ENCODE data around the gene INPP5F. TPM values are rescaled to one million over a fixed set of nuclear protein-coding genes. Genes with fewer than 3 reads are reported as not detected.

INPP5F gene
- total and polyA plus RNA-seq, 2 donors (not counting 1 experiment from before 2014, with no cell fraction given) = 11.2 to 37.5 TPM

DNA sequence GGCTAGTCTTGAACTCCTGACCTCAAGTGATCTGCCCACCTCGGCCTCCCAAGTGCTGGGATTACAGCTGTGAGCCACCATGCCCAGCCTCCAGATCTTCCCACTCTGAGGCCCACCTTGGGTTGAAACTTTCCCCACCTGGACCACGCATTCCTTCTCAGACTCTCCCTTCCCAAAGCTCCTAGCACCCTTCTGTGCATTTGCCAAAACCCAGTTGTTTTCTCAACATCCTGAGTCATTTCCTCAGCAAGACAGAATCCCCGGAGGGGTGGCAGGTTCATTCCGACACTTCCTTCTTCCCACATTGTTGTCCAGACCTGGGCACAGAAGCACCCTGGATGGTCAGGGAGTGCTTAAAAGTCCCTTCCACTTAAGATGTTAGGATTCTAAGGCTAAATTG, 45.8 kb upstream of the INPP5F start:
- H2AFZ ChIP-seq (ENCODE audit: insufficient read depth, low read depth, low read length, poor library complexity, severe bottlenecking) = no peak overlapping the region
- CTCF ChIA-PET = interaction anchor here (1.0 to 1.4 kb wide), 2 partner anchors 71 to 104 kb away, joined by 3 read pairs; no protein-coding TSS in a partner anchor
- no peaks in the 10 kb centered on the region for H3K36me3 ChIP-seq (replicated peaks in 1 of 2; ENCODE audit: control extremely low read depth in 1 of 2, control insufficient read depth in 1 of 2, extremely low read depth in 1 of 2, insufficient read depth in 2 of 2, low read length in 1 of 2)
- Mint-ChIP-seq H3K4me3 (no peak overlapping the region), H3K4me1 (no peaks in the 10 kb centered on the region), H3K27ac (no peak overlapping the region), H3K27me3 (peaks cover 5% of the 10 kb centered on the region), H3K9me3 (ENCODE audit: insufficient read depth) (no peaks in the 10 kb centered on the region)
- H3K4me3 ChIP-seq (ENCODE audit: control extremely low read depth in 1 of 5, extremely low read depth in 1 of 5, insufficient read depth in 1 of 5, low read depth in 2 of 5, low read length in 4 of 5) = no peak overlapping the region
- H3K27me3 ChIP-seq (replicated peaks in 1 of 4; ENCODE audit: control extremely low read depth in 1 of 4, control insufficient read depth in 3 of 4, insufficient read depth in 4 of 4, low read length in 3 of 4) = no peaks in the 10 kb centered on the region
- H3K9me3 ChIP-seq (ENCODE audit: control extremely low read depth in 1 of 3, control insufficient read depth in 2 of 3, insufficient read depth in 1 of 3, low read length in 2 of 3) = no peaks in the 10 kb centered on the region
- intact Hi-C loops (cut with micrococcal nuclease) = no loop called here
- no peaks in the 10 kb centered on the region for H3K79me2 ChIP-seq (ENCODE audit: control insufficient read depth, insufficient read depth, low read length)
- H3K27ac ChIP-seq (ENCODE audit: low read length in 2 of 2) = no peak overlapping the region
- no peaks in the 10 kb centered on the region for H3K4me1 ChIP-seq (ENCODE audit: control insufficient read depth in 2 of 2, insufficient read depth in 2 of 2, low read length in 2 of 2)
- H3K4me2 ChIP-seq (replicated peaks; ENCODE audit: low read depth, low read length, poor library complexity, severe bottlenecking) = no peak overlapping the region
- TF ChIP-seq EZH2 (IDR thresholded peaks at IDR 0.05; ENCODE audit: borderline replicate concordance, insufficient read depth, low read depth, low read length, poor library complexity, severe bottlenecking) = no peak
- TF ChIP-seq, protein P1, sequence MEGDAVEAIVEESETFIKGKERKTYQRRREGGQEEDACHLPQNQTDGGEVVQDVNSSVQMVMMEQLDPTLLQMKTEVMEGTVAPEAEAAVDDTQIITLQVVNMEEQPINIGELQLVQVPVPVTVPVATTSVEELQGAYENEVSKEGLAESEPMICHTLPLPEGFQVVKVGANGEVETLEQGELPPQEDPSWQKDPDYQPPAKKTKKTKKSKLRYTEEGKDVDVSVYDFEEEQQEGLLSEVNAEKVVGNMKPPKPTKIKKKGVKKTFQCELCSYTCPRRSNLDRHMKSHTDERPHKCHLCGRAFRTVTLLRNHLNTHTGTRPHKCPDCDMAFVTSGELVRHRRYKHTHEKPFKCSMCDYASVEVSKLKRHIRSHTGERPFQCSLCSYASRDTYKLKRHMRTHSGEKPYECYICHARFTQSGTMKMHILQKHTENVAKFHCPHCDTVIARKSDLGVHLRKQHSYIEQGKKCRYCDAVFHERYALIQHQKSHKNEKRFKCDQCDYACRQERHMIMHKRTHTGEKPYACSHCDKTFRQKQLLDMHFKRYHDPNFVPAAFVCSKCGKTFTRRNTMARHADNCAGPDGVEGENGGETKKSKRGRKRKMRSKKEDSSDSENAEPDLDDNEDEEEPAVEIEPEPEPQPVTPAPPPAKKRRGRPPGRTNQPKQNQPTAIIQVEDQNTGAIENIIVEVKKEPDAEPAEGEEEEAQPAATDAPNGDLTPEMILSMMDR (IDR thresholded peaks at IDR 0.05) = no peak
- WGBS (ENCODE audit: insufficient coverage) = 50% methylated on average over 3 of the region's 4 CpGs
- no peak overlapping the region for H3K9ac ChIP-seq (ENCODE audit: low read length)
- ATAC-seq (ENCODE audit: low read depth) (no peak), DNase-seq (no peak)
- POLR2A ChIA-PET = no interaction called here
- H4K20me1 ChIP-seq (ENCODE audit: control insufficient read depth, insufficient read depth, low read length, poor library complexity, severe bottlenecking) = no peaks in the 10 kb centered on the region

DNA sequence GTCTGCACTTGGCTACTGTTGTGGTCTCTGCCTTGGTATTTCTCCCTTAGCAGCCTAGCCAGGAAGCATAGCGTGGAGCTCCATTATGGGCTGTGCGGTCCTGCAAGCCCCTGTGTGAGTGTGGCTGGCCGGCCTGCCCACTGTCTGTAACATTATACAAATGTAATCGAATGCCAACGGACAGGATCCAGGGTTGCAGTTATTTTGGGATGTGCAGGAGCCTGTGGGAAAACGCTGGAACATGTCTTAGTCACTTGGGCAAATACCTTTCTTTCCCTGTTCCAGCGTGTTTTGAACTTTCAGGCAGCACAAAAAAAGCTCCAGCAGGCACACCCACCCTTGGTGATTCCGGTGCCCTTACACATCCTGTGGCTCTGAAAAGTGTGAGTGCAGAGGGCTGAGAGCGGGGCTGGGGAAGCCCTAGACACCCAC, 45.2 kb upstream of the INPP5F start:
- no peak for TF ChIP-seq EZH2 (IDR thresholded peaks at IDR 0.05; ENCODE audit: borderline replicate concordance, insufficient read depth, low read depth, low read length, poor library complexity, severe bottlenecking)
- TF ChIP-seq, protein P1 (IDR thresholded peaks at IDR 0.05) = no peak
- H3K9me3 Mint-ChIP-seq (ENCODE audit: insufficient read depth) = no peaks in the 10 kb centered on the region
- H3K27me3 Mint-ChIP-seq = peaks cover 5% of the 10 kb centered on the region
- Histone ChIP-seq H3K9me3 (ENCODE audit: control extremely low read depth in 1 of 3, control insufficient read depth in 2 of 3, insufficient read depth in 1 of 3, low read length in 2 of 3) (no peaks in the 10 kb centered on the region), H4K20me1 (ENCODE audit: control insufficient read depth, insufficient read depth, low read length, poor library complexity, severe bottlenecking) (no peaks in the 10 kb centered on the region), H3K4me1 (ENCODE audit: control insufficient read depth in 2 of 2, insufficient read depth in 2 of 2, low read length in 2 of 2) (no peaks in the 10 kb centered on the region), H2AFZ (ENCODE audit: insufficient read depth, low read depth, low read length, poor library complexity, severe bottlenecking) (no peak overlapping the region), H3K9ac (ENCODE audit: low read length) (no peak overlapping the region), H3K4me3 (ENCODE audit: control extremely low read depth in 1 of 5, extremely low read depth in 1 of 5, insufficient read depth in 1 of 5, low read depth in 2 of 5, low read length in 4 of 5) (no peak overlapping the region), H3K79me2 (ENCODE audit: control insufficient read depth, insufficient read depth, low read length) (no peaks in the 10 kb centered on the region), H3K27me3 (replicated peaks in 1 of 4; ENCODE audit: control extremely low read depth in 1 of 4, control insufficient read depth in 3 of 4, insufficient read depth in 4 of 4, low read length in 3 of 4) (no peaks in the 10 kb centered on the region), H3K27ac (ENCODE audit: low read length in 2 of 2) (no peak overlapping the region), H3K4me2 (replicated peaks; ENCODE audit: low read depth, low read length, poor library complexity, severe bottlenecking) (no peak overlapping the region), H3K36me3 (replicated peaks in 1 of 2; ENCODE audit: control extremely low read depth in 1 of 2, control insufficient read depth in 1 of 2, extremely low read depth in 1 of 2, insufficient read depth in 2 of 2, low read length in 1 of 2) (no peaks in the 10 kb centered on the region)
- H3K4me1 Mint-ChIP-seq = no peaks in the 10 kb centered on the region
- H3K27ac Mint-ChIP-seq = no peak overlapping the region
- WGBS (ENCODE audit: insufficient coverage) = 93% methylated on average over 8 of the region's 9 CpGs
- CTCF ChIA-PET = interaction anchor here (1.0 to 8.0 kb wide), 3 partner anchors 71 to 181 kb away, joined by 3 to 153 read pairs (median 3); no protein-coding TSS in a partner anchor
- H3K4me3 Mint-ChIP-seq = no peak overlapping the region
- ATAC-seq (ENCODE audit: low read depth) (no peak), DNase-seq (no peak)
- POLR2A ChIA-PET = no interaction called here
- intact Hi-C loops (cut with micrococcal nuclease) = no loop called here

Data from B cell (primary cell).